ENCODE data around the gene FAM120B. TPM values are rescaled to one million over a fixed set of nuclear protein-coding genes. Genes with fewer than 3 reads are reported as not detected.

Gene FAM120B
- total RNA-seq, 1 experiment from 2014 or later: 25.2 TPM

DNA sequence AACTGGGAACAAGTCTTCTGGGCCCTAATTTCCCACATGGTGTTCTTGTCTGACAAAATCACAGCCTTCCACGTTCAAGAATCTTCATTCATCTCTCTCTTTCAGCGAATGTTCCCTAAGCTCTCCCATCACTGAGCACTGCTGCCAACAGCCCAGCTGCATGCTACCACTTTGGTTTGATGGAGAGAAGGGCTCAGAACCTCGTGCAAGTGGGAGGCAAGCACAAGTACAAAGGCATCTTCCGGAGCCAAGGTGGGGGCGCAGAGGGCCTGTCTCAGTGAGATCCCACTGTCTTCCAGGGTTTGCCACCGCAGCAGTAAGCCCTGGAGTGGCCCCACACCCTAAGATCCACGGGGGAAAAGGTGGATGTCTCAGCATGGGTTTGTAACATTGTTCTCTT is 32.9 kb upstream of the FAM120B start (continued):
- TF ChIP-seq, protein P1, sequence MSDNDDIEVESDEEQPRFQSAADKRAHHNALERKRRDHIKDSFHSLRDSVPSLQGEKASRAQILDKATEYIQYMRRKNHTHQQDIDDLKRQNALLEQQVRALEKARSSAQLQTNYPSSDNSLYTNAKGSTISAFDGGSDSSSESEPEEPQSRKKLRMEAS (IDR thresholded peaks at IDR 0.05): no peak
- TF ChIP-seq CBX3 (IDR thresholded peaks at IDR 0.05; ENCODE audit: low read depth): no peak
- TF ChIP-seq POLR2A (IDR thresholded peaks at IDR 0.05; ENCODE audit: borderline replicate concordance, extremely low read depth, insufficient read depth, insufficient read length): no peak
- no peak for TF ChIP-seq FOSL1 (IDR thresholded peaks at IDR 0.05; ENCODE audit: low read depth)
- TF ChIP-seq, protein P2, sequence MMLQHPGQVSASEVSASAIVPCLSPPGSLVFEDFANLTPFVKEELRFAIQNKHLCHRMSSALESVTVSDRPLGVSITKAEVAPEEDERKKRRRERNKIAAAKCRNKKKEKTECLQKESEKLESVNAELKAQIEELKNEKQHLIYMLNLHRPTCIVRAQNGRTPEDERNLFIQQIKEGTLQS (IDR thresholded peaks at IDR 0.05): no peak
- TF ChIP-seq ZFX (IDR thresholded peaks at IDR 0.05): no peak

DNA sequence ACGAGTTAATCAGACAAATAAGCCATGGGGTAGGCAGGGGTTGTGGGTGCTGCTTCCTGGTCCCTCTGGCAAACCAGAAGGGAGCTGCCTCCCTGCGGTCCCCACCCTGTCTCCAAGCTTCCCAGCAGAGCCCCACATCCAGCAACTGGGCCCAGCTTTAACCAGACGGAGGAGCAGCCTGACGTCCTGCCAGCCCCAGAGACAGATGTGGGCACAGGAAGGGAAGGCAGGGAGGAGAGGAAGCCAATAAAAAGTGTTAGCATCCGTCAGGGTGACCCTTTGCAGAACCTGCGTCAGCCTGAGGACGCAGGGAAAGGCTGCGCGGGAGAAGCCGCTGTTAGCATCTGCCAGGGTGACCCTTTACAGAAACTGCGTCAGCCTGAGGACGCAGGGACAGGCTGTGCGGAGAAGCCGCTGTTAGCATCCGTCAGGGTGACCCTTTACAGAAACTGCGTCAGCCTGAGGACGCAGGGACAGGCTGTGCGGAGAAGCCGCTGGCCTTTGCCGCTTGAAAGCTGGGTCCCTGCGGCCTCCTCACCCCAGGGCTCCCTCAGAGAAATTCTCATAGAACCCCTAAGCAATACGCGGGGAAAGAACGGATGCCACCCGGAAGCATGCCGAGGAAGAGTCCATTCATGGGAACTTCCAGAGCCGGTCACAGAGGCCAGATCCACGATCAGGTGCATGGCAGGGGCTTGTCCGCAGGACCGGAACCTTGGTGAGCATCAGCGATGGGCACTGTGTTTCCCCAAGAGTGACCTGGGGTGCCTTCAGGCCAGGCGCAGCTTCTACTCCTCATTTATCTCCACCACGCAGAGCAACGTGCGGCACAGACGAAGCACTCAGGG is 31.6 kb upstream of the FAM120B start:
- DNase-seq (ENCODE audit: low read depth, low spot score) (no peak), ATAC-seq (no peak)
- H3K27ac ChIP-seq (ENCODE audit: low read depth, low read length): no peak overlapping the region
- H3K4me3 ChIP-seq (replicated peaks in 1 of 2; ENCODE audit: low read depth in 1 of 2, low read length in 2 of 2): no peak overlapping the region
- H3K4me1 ChIP-seq (ENCODE audit: control insufficient read depth in 1 of 2, insufficient read depth in 2 of 2, low read length in 2 of 2): peaks cover 0 to 2% of the 10 kb centered on the region in 2 experiments; a peak in 2 of 4 replicates
- H3K79me2 ChIP-seq (ENCODE audit: insufficient read depth, low read length): no peaks in the 10 kb centered on the region
- ChIA-PET POLR2A (no interaction called here), CTCF (no interaction called here), RAD21 (ENCODE audit: low non-redundant PET in 1 of 2, low total read pairs in 2 of 2, uncharacterized antibody in 2 of 2, unreplicated experiment in 2 of 2) (no interaction called here)
- TF ChIP-seq SRF (IDR thresholded peaks at IDR 0.05; ENCODE audit: low read depth) (no peak), CBX3 (IDR thresholded peaks at IDR 0.05; ENCODE audit: low read depth) (no peak), ZFX (IDR thresholded peaks at IDR 0.05) (no peak), ZNF274 (IDR thresholded peaks at IDR 0.05; ENCODE audit: low read depth, low read length) (no peak)
- TF ChIP-seq, protein P3, sequence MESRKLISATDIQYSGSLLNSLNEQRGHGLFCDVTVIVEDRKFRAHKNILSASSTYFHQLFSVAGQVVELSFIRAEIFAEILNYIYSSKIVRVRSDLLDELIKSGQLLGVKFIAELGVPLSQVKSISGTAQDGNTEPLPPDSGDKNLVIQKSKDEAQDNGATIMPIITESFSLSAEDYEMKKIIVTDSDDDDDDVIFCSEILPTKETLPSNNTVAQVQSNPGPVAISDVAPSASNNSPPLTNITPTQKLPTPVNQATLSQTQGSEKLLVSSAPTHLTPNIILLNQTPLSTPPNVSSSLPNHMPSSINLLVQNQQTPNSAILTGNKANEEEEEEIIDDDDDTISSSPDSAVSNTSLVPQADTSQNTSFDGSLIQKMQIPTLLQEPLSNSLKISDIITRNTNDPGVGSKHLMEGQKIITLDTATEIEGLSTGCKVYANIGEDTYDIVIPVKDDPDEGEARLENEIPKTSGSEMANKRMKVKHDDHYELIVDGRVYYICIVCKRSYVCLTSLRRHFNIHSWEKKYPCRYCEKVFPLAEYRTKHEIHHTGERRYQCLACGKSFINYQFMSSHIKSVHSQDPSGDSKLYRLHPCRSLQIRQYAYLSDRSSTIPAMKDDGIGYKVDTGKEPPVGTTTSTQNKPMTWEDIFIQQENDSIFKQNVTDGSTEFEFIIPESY (IDR thresholded peaks at IDR 0.05; ENCODE audit: extremely low read depth, insufficient replicate concordance, low read length): no peak
- no TSS peak for BruUV-seq (replicated peaks)
- no peaks in the 10 kb centered on the region for H3K27me3 ChIP-seq (ENCODE audit: insufficient read depth, low read length)
- no peak overlapping the region for H3K4me2 ChIP-seq (ENCODE audit: low read length)
- H3K9me3 ChIP-seq (ENCODE audit: control insufficient read depth in 1 of 2, insufficient read depth in 1 of 2, low read depth in 1 of 2, low read length in 2 of 2): no peaks in the 10 kb centered on the region
- H2AFZ ChIP-seq (ENCODE audit: low read depth, low read length, poor library complexity, severe bottlenecking): no peak overlapping the region
- no peaks in the 10 kb centered on the region for H3K36me3 ChIP-seq (ENCODE audit: control insufficient read depth in 1 of 2, insufficient read depth in 2 of 2, low read length in 2 of 2)
- intact Hi-C loops (cut with micrococcal nuclease): no loop called here
- no peaks in the 10 kb centered on the region for H3K9me2 ChIP-seq (ENCODE audit: insufficient read depth)
- H3K9ac ChIP-seq (ENCODE audit: low read length): no peak overlapping the region
- no peaks in the 10 kb centered on the region for H4K20me1 ChIP-seq (ENCODE audit: insufficient read depth)

All from HCT116 (cell line).